GM18909 (cell line): Measurements from ENCODE around the gene HOXC10.

Source experiments
- ATAC-seq: cut with Tn5 transposase; IDR thresholded peaks from one replicate; pipeline ENCODE4 v1.9.1; 2021; ENCODE audit warnings: mild to moderate bottlenecking; ENCODE audit not compliant: unreplicated experiment, poor library complexity

Gene HOXC10

GRCh38 chr12:53975479-53976152 is 9.3 kb upstream of the HOXC10 start:
- ATAC-seq, result no peak

GRCh38 chr12:53976172-53976822 is 8.6 kb upstream of the HOXC10 start:
- no peak for ATAC-seq

- no peak for ATAC-seq
Observed at GRCh38 chr12:53976823-53977595, 7.9 kb upstream of the HOXC10 start.

GRCh38 chr12:53977596-53978445 is 7.1 kb upstream of the HOXC10 start:
- ATAC-seq, result no peak

GRCh38 chr12:53978477-53979356 is 6.2 kb upstream of the HOXC10 start:
- no peak for ATAC-seq

- no peak for ATAC-seq
Observed at GRCh38 chr12:53980104-53980801, 4.7 kb upstream of the HOXC10 start.

- ATAC-seq, result no peak
Observed at GRCh38 chr12:53980802-53981496, 4.0 kb upstream of the HOXC10 start.

GRCh38 chr12:53981634-53982565 is 3.0 kb upstream of the HOXC10 start:
- ATAC-seq, result no peak

GRCh38 chr12:53982648-53983567 is 2.0 kb upstream of the HOXC10 start:
- no peak for ATAC-seq

- ATAC-seq, result no peak
Observed at GRCh38 chr12:53983568-53983949, 1.4 kb upstream of the HOXC10 start.

- no peak for ATAC-seq
Observed at GRCh38 chr12:53983950-53984572, 885 bp upstream of the HOXC10 start.

GRCh38 chr12:53985692-53985993 is 697 bp downstream of the HOXC10 start:
- ATAC-seq, result no peak

GRCh38 chr12:53985994-53986685 is 1.2 kb downstream of the HOXC10 start:
- no peak for ATAC-seq

- no peak for ATAC-seq
Observed at GRCh38 chr12:53986686-53987483, 1.9 kb downstream of the HOXC10 start.

GRCh38 chr12:53987787-53988230 is 2.9 kb downstream of the HOXC10 start:
- no peak for ATAC-seq
